ENCODE results near the gene MVB12B. TPM values are rescaled to one million over a fixed set of nuclear protein-coding genes. Genes with fewer than 3 reads are reported as not detected.

MVB12B gene
- total RNA-seq, 1 donor from 2014 or later: 16.5 TPM

- peaks cover 18% of the 10 kb centered on the region for H3K4me1 ChIP-seq
- H3K36me3 ChIP-seq: peaks cover 0 to 5% of the 10 kb centered on the region in 2 donors
- H3K27ac ChIP-seq: no peak overlapping the region
- DNase-seq (ENCODE audit: extremely low spot score in 2 of 2): no peak
- no peak overlapping the region for H3K4me3 ChIP-seq
- intact Hi-C loops (cut with DNase I): no loop called here
- TF ChIP-seq POLR2AphosphoS5 (IDR thresholded peaks at IDR 0.05; ENCODE audit: insufficient read depth in 1 of 2, low read depth in 1 of 2) (no peak), POLR2A (IDR thresholded peaks at IDR 0.05) (no peak)
- TF ChIP-seq, protein P1, sequence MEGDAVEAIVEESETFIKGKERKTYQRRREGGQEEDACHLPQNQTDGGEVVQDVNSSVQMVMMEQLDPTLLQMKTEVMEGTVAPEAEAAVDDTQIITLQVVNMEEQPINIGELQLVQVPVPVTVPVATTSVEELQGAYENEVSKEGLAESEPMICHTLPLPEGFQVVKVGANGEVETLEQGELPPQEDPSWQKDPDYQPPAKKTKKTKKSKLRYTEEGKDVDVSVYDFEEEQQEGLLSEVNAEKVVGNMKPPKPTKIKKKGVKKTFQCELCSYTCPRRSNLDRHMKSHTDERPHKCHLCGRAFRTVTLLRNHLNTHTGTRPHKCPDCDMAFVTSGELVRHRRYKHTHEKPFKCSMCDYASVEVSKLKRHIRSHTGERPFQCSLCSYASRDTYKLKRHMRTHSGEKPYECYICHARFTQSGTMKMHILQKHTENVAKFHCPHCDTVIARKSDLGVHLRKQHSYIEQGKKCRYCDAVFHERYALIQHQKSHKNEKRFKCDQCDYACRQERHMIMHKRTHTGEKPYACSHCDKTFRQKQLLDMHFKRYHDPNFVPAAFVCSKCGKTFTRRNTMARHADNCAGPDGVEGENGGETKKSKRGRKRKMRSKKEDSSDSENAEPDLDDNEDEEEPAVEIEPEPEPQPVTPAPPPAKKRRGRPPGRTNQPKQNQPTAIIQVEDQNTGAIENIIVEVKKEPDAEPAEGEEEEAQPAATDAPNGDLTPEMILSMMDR (IDR thresholded peaks at IDR 0.05): no peak
- H3K27me3 ChIP-seq: no peaks in the 10 kb centered on the region
- no peaks in the 10 kb centered on the region for H3K9me3 ChIP-seq
Observed at GRCh38 chr9:126342621-126343031, 16.0 kb downstream of the MVB12B start.

- no peak overlapping the region for H3K27ac ChIP-seq
- peaks cover 25% of the 10 kb centered on the region for H3K4me1 ChIP-seq
- DNase-seq (ENCODE audit: extremely low spot score in 2 of 2): no peak
- peaks cover 0 to 5% of the 10 kb centered on the region in 2 donors for H3K36me3 ChIP-seq
- no peak overlapping the region for H3K4me3 ChIP-seq
- intact Hi-C loops (cut with DNase I): no loop called here
- no peak for TF ChIP-seq POLR2A (IDR thresholded peaks at IDR 0.05)
- no peak for TF ChIP-seq POLR2AphosphoS5 (IDR thresholded peaks at IDR 0.05; ENCODE audit: insufficient read depth in 1 of 2, low read depth in 1 of 2)
- TF ChIP-seq, protein P1 (IDR thresholded peaks at IDR 0.05): no peak
- no peaks in the 10 kb centered on the region for H3K9me3 ChIP-seq
- H3K27me3 ChIP-seq: no peaks in the 10 kb centered on the region
Observed at GRCh38 chr9:126343271-126343700, 16.7 kb downstream of the MVB12B start.

GRCh38 chr9:126346031-126346430 is 19.4 kb downstream of the MVB12B start:
- DNase-seq (ENCODE audit: extremely low spot score in 2 of 2): no peak
- intact Hi-C loops (cut with DNase I): no loop called here
- no peak for TF ChIP-seq POLR2AphosphoS5 (IDR thresholded peaks at IDR 0.05; ENCODE audit: insufficient read depth in 1 of 2, low read depth in 1 of 2)
- TF ChIP-seq POLR2A (IDR thresholded peaks at IDR 0.05): no peak
- TF ChIP-seq, protein P1 (IDR thresholded peaks at IDR 0.05): no peak
- H3K9me3 ChIP-seq: no peaks in the 10 kb centered on the region
- H3K27ac ChIP-seq: peak overlapping the region; percentile 37
- peaks cover 27% of the 10 kb centered on the region for H3K4me1 ChIP-seq
- H3K4me3 ChIP-seq: no peak overlapping the region
- no peaks in the 10 kb centered on the region for H3K27me3 ChIP-seq
- no peaks in the 10 kb centered on the region for H3K36me3 ChIP-seq

- H3K27ac ChIP-seq: peak overlapping the region; percentile 37
- H3K27me3 ChIP-seq: no peaks in the 10 kb centered on the region
- no peak overlapping the region for H3K4me3 ChIP-seq
- peaks cover 29% of the 10 kb centered on the region for H3K4me1 ChIP-seq
- TF ChIP-seq POLR2A (IDR thresholded peaks at IDR 0.05) (no peak), POLR2AphosphoS5 (IDR thresholded peaks at IDR 0.05; ENCODE audit: insufficient read depth in 1 of 2, low read depth in 1 of 2) (no peak)
- TF ChIP-seq, protein P1 (IDR thresholded peaks at IDR 0.05): no peak
- H3K36me3 ChIP-seq: no peaks in the 10 kb centered on the region
- no peaks in the 10 kb centered on the region for H3K9me3 ChIP-seq
- intact Hi-C loops (cut with DNase I): no loop called here
- no peak for DNase-seq (ENCODE audit: extremely low spot score in 2 of 2)
Observed at GRCh38 chr9:126347093-126347492, 20.5 kb downstream of the MVB12B start.

GRCh38 chr9:126347911-126348760 is 21.5 kb downstream of the MVB12B start:
- Histone ChIP-seq H3K36me3 (no peaks in the 10 kb centered on the region), H3K4me3 (no peak overlapping the region), H3K9me3 (no peaks in the 10 kb centered on the region), H3K4me1 (peaks cover 39% of the 10 kb centered on the region), H3K27me3 (no peaks in the 10 kb centered on the region), H3K27ac (no peak overlapping the region)
- TF ChIP-seq, protein P1 (IDR thresholded peaks at IDR 0.05): no peak
- TF ChIP-seq POLR2AphosphoS5 (IDR thresholded peaks at IDR 0.05; ENCODE audit: insufficient read depth in 1 of 2, low read depth in 1 of 2) (no peak), POLR2A (IDR thresholded peaks at IDR 0.05) (no peak)
- intact Hi-C loops (cut with DNase I): no loop called here
- no peak for DNase-seq (ENCODE audit: extremely low spot score in 2 of 2)

Data from vagina (tissue), 2 donors.